SK-N-SH treated with all-trans-retinoic acid at 6 μM for 48 hours (cell line): ENCODE data around the gene SMARCA2.

Experiments used
- ATAC-seq: fragments of 200-7000 bp; cut with Tn5 transposase; 3 replicates; pipeline ENCODE4 v1.9.1; 2020; ENCODE audit warnings: mild to moderate bottlenecking, moderate library complexity
- ARNTL ChIP-seq: fragments of 450-650 bp; formaldehyde crosslinking; IDR thresholded peaks from 2 replicates; pipeline ENCODE4 v1.5.0; 2020; ENCODE audit warnings: low read depth, mild to moderate bottlenecking, moderate library complexity, borderline replicate concordance
- BACH2 ChIP-seq: fragments of 250-450 bp; sonication (Bioruptor Pico); IDR thresholded peaks from 2 replicates; pipeline ENCODE4 v1.9.0; 2021; ENCODE audit warnings: mild to moderate bottlenecking, borderline replicate concordance
- CSRNP3 ChIP-seq: fragments of 250-450 bp; sonication (Bioruptor Pico); IDR thresholded peaks from 2 replicates; pipeline ENCODE4 v1.5.1; 2021; ENCODE audit warnings: mild to moderate bottlenecking, moderate library complexity
- ESRRG ChIP-seq: fragments of 250-450 bp; sonication (Bioruptor Pico); IDR thresholded peaks from 2 replicates; pipeline ENCODE4 v1.6.1; 2021; ENCODE audit warnings: mild to moderate bottlenecking
- GLIS3 ChIP-seq: fragments of 250-450 bp; sonication (Bioruptor Pico); IDR thresholded peaks from 2 replicates; pipeline ENCODE4 v1.5.0; 2020; ENCODE audit warnings: mild to moderate bottlenecking, moderate library complexity
- ISL1 ChIP-seq: fragments of 250-450 bp; sonication (Bioruptor Pico); IDR thresholded peaks from 2 replicates; pipeline ENCODE4 v2.1.2; 2022; ENCODE audit warnings: mild to moderate bottlenecking, moderate library complexity
- OSR1 ChIP-seq: fragments of 250-450 bp; sonication (Bioruptor Pico); IDR thresholded peaks from 2 replicates; pipeline ENCODE4 v1.8.0; 2022; ENCODE audit warnings: moderate library complexity, mild to moderate bottlenecking, inconsistent platforms
- PATZ1 ChIP-seq: fragments of 250-450 bp; sonication (Bioruptor Pico); IDR thresholded peaks from 2 replicates; pipeline ENCODE4 v1.8.0; 2020; ENCODE audit warnings: mild to moderate bottlenecking, moderate library complexity, borderline replicate concordance
- POU6F1 ChIP-seq: fragments of 250-450 bp; sonication (Bioruptor Pico); IDR thresholded peaks from 2 replicates; pipeline ENCODE4 v1.8.0; 2021; ENCODE audit warnings: low read depth, mild to moderate bottlenecking, moderate library complexity, borderline replicate concordance
- PPARA ChIP-seq: fragments of 250-450 bp; sonication (Bioruptor Pico); IDR thresholded peaks from 2 replicates; pipeline ENCODE4 v1.5.0; 2020; ENCODE audit warnings: mild to moderate bottlenecking, borderline replicate concordance
- SNAI2 ChIP-seq: fragments of 250-450 bp; sonication (Bioruptor Pico); IDR thresholded peaks from 2 replicates; pipeline ENCODE4 v1.5.0; 2020; ENCODE audit warnings: mild to moderate bottlenecking, moderate library complexity
- TCF4 ChIP-seq: fragments of 250-450 bp; sonication (Bioruptor Pico); IDR thresholded peaks from 2 replicates; pipeline ENCODE4 v1.8.0; 2021; ENCODE audit warnings: mild to moderate bottlenecking, moderate library complexity, borderline replicate concordance
- TOX ChIP-seq: fragments of 250-450 bp; sonication (Bioruptor Pico); IDR thresholded peaks from 2 replicates; pipeline ENCODE4 v1.8.0; 2021; ENCODE audit warnings: mild to moderate bottlenecking, moderate library complexity, borderline replicate concordance
- TSHZ2 ChIP-seq: fragments of 250-450 bp; sonication (Bioruptor Pico); IDR thresholded peaks from 2 replicates; pipeline ENCODE4 v1.5.0; 2020; ENCODE audit warnings: mild to moderate bottlenecking, moderate library complexity
- ZC3H10 ChIP-seq: fragments of 250-450 bp; sonication (Bioruptor Pico); IDR thresholded peaks from 2 replicates; pipeline ENCODE4 v1.5.1; 2021; ENCODE audit warnings: mild to moderate bottlenecking, moderate library complexity
- ZFP30 ChIP-seq: fragments of 450-650 bp; formaldehyde crosslinking; IDR thresholded peaks from 2 replicates; pipeline ENCODE4 v1.5.0; 2022; ENCODE audit warnings: mild to moderate bottlenecking, moderate library complexity
- ZNF565 ChIP-seq: fragments of 450-650 bp; formaldehyde crosslinking; conservative IDR thresholded peaks from 2 replicates; pipeline ENCODE4 v1.5.0; 2020; ENCODE audit warnings: low read depth, mild to moderate bottlenecking, moderate library complexity
- ZNF70 ChIP-seq: fragments of 450-650 bp; formaldehyde crosslinking; IDR thresholded peaks from 2 replicates; pipeline ENCODE4 v1.5.0; 2020; ENCODE audit warnings: mild to moderate bottlenecking, moderate library complexity
- ZNF8 ChIP-seq: fragments of 450-650 bp; formaldehyde crosslinking; IDR thresholded peaks from 2 replicates; pipeline ENCODE4 v1.5.0; 2020; ENCODE audit warnings: mild to moderate bottlenecking, moderate library complexity

Gene SMARCA2

GRCh38 chr9:2228641-2229040 is 213.5 kb downstream of the SMARCA2 start:
- TF ChIP-seq ARNTL (no peak), ZNF70 (CRISPR knock-in tag) (no peak), TSHZ2 (no peak), BACH2 (CRISPR knock-in tag) (no peak)
- TF ChIP-seq, all 23 proteins: peak for 0
- no peak for ATAC-seq

GRCh38 chr9:2229109-2229721 is 214.1 kb downstream of the SMARCA2 start:
- ATAC-seq = no peak
- no peak for TF ChIP-seq CSRNP3 (CRISPR knock-in tag)
- no peak for TF ChIP-seq OSR1 (CRISPR knock-in tag)

GRCh38 chr9:2230362-2230761 is 215.2 kb downstream of the SMARCA2 start:
- no peak for TF ChIP-seq ARNTL
- no peak for TF ChIP-seq GLIS3
- no peak for TF ChIP-seq TSHZ2
- no peak for TF ChIP-seq ZFP30 (CRISPR knock-in tag)
- no peak for TF ChIP-seq ZC3H10 (CRISPR knock-in tag)
- no peak for TF ChIP-seq POU6F1 (CRISPR knock-in tag)
- no peak for TF ChIP-seq TOX (CRISPR knock-in tag)
- ATAC-seq = no peak

- ATAC-seq = no peak
- TF ChIP-seq ZNF565 (CRISPR knock-in tag) = no peak
- TF ChIP-seq POU6F1 (CRISPR knock-in tag) = no peak
- no peak for TF ChIP-seq SNAI2
- TF ChIP-seq OSR1 (CRISPR knock-in tag) = no peak
- no peak for TF ChIP-seq TCF4 (CRISPR knock-in tag)
- no peak for TF ChIP-seq ZNF8
- no peak for TF ChIP-seq PATZ1 (CRISPR knock-in tag)
- TF ChIP-seq TSHZ2 = no peak
- no peak for TF ChIP-seq ZNF70 (CRISPR knock-in tag)
- no peak for TF ChIP-seq TOX (CRISPR knock-in tag)
- TF ChIP-seq PPARA (CRISPR knock-in tag) = no peak
- no peak for TF ChIP-seq ISL1 (CRISPR knock-in tag)
- no peak for TF ChIP-seq ZC3H10 (CRISPR knock-in tag)
- TF ChIP-seq ESRRG = no peak
Observed at GRCh38 chr9:2231101-2231500, 216.0 kb downstream of the SMARCA2 start.
